HG02938 (cell line): Measurements from ENCODE around the gene GPR171.
"Not testable (repeated sequence)": the region's sequence is repeated elsewhere in the genome, so short reads cannot be mapped to it uniquely, and the experiment has no call there.

ENCODE experiments used
- ATAC-seq: cut with Tn5 transposase; IDR thresholded peaks from one replicate; pipeline ENCODE4 v1.9.1; 2021; ENCODE audit warnings: mild to moderate bottlenecking, moderate library complexity; ENCODE audit not compliant: unreplicated experiment

The GPR171 gene

GRCh38 chr3:151203051-151203420 is at the start of gene GPR171:
Gene GPR171, minus strand, starts transcription at chr3:151203216. Its CDS starts 3,830 bp downstream, at chr3:151199386.
- ATAC-seq, result peak; percentile 86

GRCh38 chr3:151248772-151249337 is 45.8 kb upstream of the GPR171 start:
- ATAC-seq, result no peak

- not testable (repeated sequence) for ATAC-seq
Observed at GRCh38 chr3:151242006-151242405, 39.0 kb upstream of the GPR171 start.

GRCh38 chr3:151236736-151237135 is 33.7 kb upstream of the GPR171 start:
- ATAC-seq, result no peak

- ATAC-seq, result no peak
Observed at GRCh38 chr3:151236316-151236715, 33.3 kb upstream of the GPR171 start.

- ATAC-seq, result no peak
Observed at GRCh38 chr3:151234825-151235224, 31.8 kb upstream of the GPR171 start.

GRCh38 chr3:151232991-151233390 is 30.0 kb upstream of the GPR171 start:
- no peak for ATAC-seq

GRCh38 chr3:151232403-151232802 is 29.4 kb upstream of the GPR171 start:
- not testable (repeated sequence) for ATAC-seq

- no peak for ATAC-seq
Observed at GRCh38 chr3:151230646-151231045, 27.6 kb upstream of the GPR171 start.

GRCh38 chr3:151228666-151229040 is 25.6 kb upstream of the GPR171 start:
- ATAC-seq, result no peak

GRCh38 chr3:151227807-151228665 is 25.0 kb upstream of the GPR171 start:
- peak; percentile 89 for ATAC-seq

- peak; percentile 26 for ATAC-seq
Observed at GRCh38 chr3:151227266-151227806, 24.3 kb upstream of the GPR171 start.

- no peak for ATAC-seq
Observed at GRCh38 chr3:151226825-151227224, 23.8 kb upstream of the GPR171 start.

- ATAC-seq, result no peak
Observed at GRCh38 chr3:151226088-151226563, 23.1 kb upstream of the GPR171 start.

- no peak for ATAC-seq
Observed at GRCh38 chr3:151225040-151225975, 22.3 kb upstream of the GPR171 start.

GRCh38 chr3:151224268-151224866 is 21.4 kb upstream of the GPR171 start:
- no peak for ATAC-seq

GRCh38 chr3:151219056-151219455 is 16.0 kb upstream of the GPR171 start:
- ATAC-seq, result no peak

- ATAC-seq, result no peak
Observed at GRCh38 chr3:151218136-151218535, 15.1 kb upstream of the GPR171 start.

GRCh38 chr3:151216641-151217607 is 13.9 kb upstream of the GPR171 start:
- ATAC-seq, result no peak
